GM12878 (cell line): ENCODE data around the gene DCAF11. TPM values are rescaled to one million over a fixed set of nuclear protein-coding genes. Genes with fewer than 3 reads are reported as not detected.
"Not testable (repeated sequence)": the region's sequence is repeated elsewhere in the genome, so short reads cannot be mapped to it uniquely, and the experiment has no call there.

Experiments used
- ATAC-seq: fragments of 200-7000 bp; cut with Tn5 transposase; 3 replicates; pipeline ENCODE4 v1.9.1; 2020; ENCODE audit warnings: mild to moderate bottlenecking, moderate library complexity
- BruUV-seq: library from RNA; stranded (reverse); fragments of 400-500 nt; replicated peaks from 2 replicates; lab custom pipeline; 2021; lab: Mats Ljungman, UMichigan
- CTCF ChIA-PET: fragments of 300-600 bp; sonication (Branson Sonifier 250); formaldehyde crosslinking; extraction: SDS; loops from one replicate; lab custom pipeline; 2021; ENCODE audit warnings: inconsistent platforms; lab: Yijun Ruan, JAX
- POLR2A ChIA-PET: fragments of 350-600 bp; formaldehyde crosslinking; extraction: SDS; loops from one replicate; lab custom pipeline; 2021; ENCODE audit warnings: inconsistent platforms; lab: Charles Lee
- RAD21 ChIA-PET: fragments of 300-600 bp; sonication (Branson Sonifier 250); formaldehyde crosslinking; loops from one replicate; lab custom pipeline; 2023; ENCODE audit warnings: antibody characterized with exemption; ENCODE audit not compliant: unreplicated experiment; lab: Charles Lee
- SMC1A ChIA-PET: fragments of 300-600 bp; sonication (Branson Sonifier 250); formaldehyde crosslinking; loops from one replicate; lab custom pipeline; 2023; ENCODE audit not compliant: unreplicated experiment, uncharacterized antibody; lab: Charles Lee
- DNase-seq: peaks from one replicate; pipeline ENCODE4 v3.0.0-alpha.2; 2011; ENCODE audit warnings: low read depth, low spot score
- FAIRE-seq: peaks from 3 replicates; lab custom pipeline; 2011; peaks lifted over from hg19 to GRCh38; lab: Jason Lieb, UNC
- H2AFZ ChIP-seq: 2 replicates; pipeline ENCODE4 v1.6.0; 2011; ENCODE audit warnings: low read depth, low read length, control low read depth; ENCODE audit not compliant: control insufficient read depth
- H3K27ac ChIP-seq: 2 replicates; pipeline ENCODE4 v1.5.1; 2011; ENCODE audit warnings: control low read depth; ENCODE audit not compliant: control insufficient read depth, insufficient read depth
- H3K27me3 ChIP-seq, 2 experiments: replicated peaks in 1 of 2; 2 replicates each; pipeline versions ENCODE4 v1.6.0 to v1.6.1; 2011; ENCODE audit warnings: low read length in 1 of 2; ENCODE audit not compliant: control insufficient read depth in 2 of 2, insufficient read depth in 2 of 2
- H3K36me3 ChIP-seq, 2 experiments: 2 replicates each; pipeline ENCODE4 v1.5.1; 2011; ENCODE audit warnings: low read length in 1 of 2; ENCODE audit not compliant: control insufficient read depth in 2 of 2, insufficient read depth in 2 of 2
- H3K4me1 ChIP-seq: 2 replicates; pipeline ENCODE4 v1.6.1; 2011; ENCODE audit warnings: mild to moderate bottlenecking, low read length, moderate library complexity, mixed read lengths; ENCODE audit not compliant: control insufficient read depth, insufficient read depth
- H3K4me2 ChIP-seq: 2 replicates; pipeline ENCODE4 v1.6.0; 2011; ENCODE audit warnings: control low read depth; ENCODE audit not compliant: control insufficient read depth, insufficient read depth
- H3K4me3 ChIP-seq: fragments of 200-600 bp; sonication (generic); 2 replicates; pipeline ENCODE4 v1.5.1; 2016
- H3K79me2 ChIP-seq: 2 replicates; pipeline ENCODE4 v1.6.0; 2011; ENCODE audit warnings: low read length; ENCODE audit not compliant: control insufficient read depth, insufficient read depth
- H3K9ac ChIP-seq: 2 replicates; pipeline ENCODE4 v1.8.0; 2011; ENCODE audit warnings: low read length, control low read depth, mixed read lengths; ENCODE audit not compliant: control insufficient read depth, insufficient read depth
- H3K9me3 ChIP-seq: replicated peaks from 3 replicates; pipeline ENCODE4 v1.5.1; 2011; ENCODE audit warnings: mild to moderate bottlenecking, low read length; ENCODE audit not compliant: control insufficient read depth, insufficient read depth
- H4K20me1 ChIP-seq: 2 replicates; pipeline ENCODE4 v1.6.0; 2011; ENCODE audit not compliant: control insufficient read depth, insufficient read depth
- WGBS: methylation state at CpG from one replicate; pipeline ENCODE4 v1.1.6; 2016; ENCODE audit warnings: low lambda C conversion rate; ENCODE audit not compliant: insufficient replicate concordance, insufficient coverage; ENCODE audit errors: missing lambda C conversion rate; 5-methylcytosine and 5-hydroxymethylcytosine counted together
- in situ Hi-C: fragments of 300-500 bp; cut with MboI; formaldehyde crosslinking; loops from 9 replicates; pipeline ENCODE4 v1.14.3; 2018; ENCODE audit warnings: mixed read lengths
- intact Hi-C: fragments of 100-400 bp; cut with micrococcal nuclease; formaldehyde crosslinking; loops from one replicate; pipeline ENCODE4 v1.14.2; 2022; ENCODE audit not compliant: unreplicated experiment
- polyA plus RNA-seq, 11 experiments: library from polyadenylated mRNA; depleted of rRNA in 4 of 11; unstranded in 6 of 11; stranded (reverse) in 5 of 11; fragments of >200 nt; fragmentation: Nextera tagmentation in 4 of 11; fragmentation: Illumina TruSeq in 1 of 11; extraction: Ambion mirVana in 4 of 11; extraction: Trizol in 1 of 11; gene quantifications; 1 replicate in 1 of 11; 2 replicates in 10 of 11; pipeline versions ENCODE4 v1.2.1 to v1.2.3, GENCODE V29; 2011 to 2016; ENCODE audit warnings: inconsistent platforms in 2 of 11, missing spikeins in 2 of 11, low read depth in 1 of 11
- total RNA-seq, 4 experiments: library from RNA; depleted of rRNA in 3 of 4; stranded (reverse); fragments of >200 nt in 3 of 4; fragmentation: Illumina TruSeq in 1 of 4; extraction: Trizol in 1 of 4; gene quantifications; 2 replicates each; pipeline versions ENCODE4 v1.2.1 to v1.2.3, GENCODE V29; 2013 to 2021
- TF ChIP-seq, protein P1 (sequence below): IDR thresholded peaks from 2 replicates; pipeline ENCODE4 v1.6.1; 2011; ENCODE audit warnings: low read depth, mild to moderate bottlenecking, low read length, moderate library complexity, borderline replicate concordance; ENCODE audit errors: extremely low read depth

Gene DCAF11
- total and polyA plus RNA-seq, 10 of the 15 experiments (the other 5 are each of a cell fraction or from before 2014, with no cell fraction given): 13.4 to 91.2 (median 68.7) TPM

DNA sequence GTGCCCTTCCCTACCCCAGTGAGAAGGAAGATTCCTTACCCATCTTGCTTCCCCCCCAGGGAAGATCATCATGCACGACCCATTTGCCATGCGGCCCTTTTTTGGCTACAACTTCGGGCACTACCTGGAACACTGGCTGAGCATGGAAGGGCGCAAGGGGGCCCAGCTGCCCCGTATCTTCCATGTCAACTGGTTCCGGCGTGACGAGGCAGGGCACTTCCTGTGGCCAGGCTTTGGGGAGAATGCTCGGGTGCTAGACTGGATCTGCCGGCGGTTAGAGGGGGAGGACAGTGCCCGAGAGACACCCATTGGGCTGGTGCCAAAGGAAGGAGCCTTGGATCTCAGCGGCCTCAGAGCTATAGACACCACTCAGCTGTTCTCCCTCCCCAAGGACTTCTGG lies 11.1 kb upstream of the DCAF11 start (continued):
- TF ChIP-seq, protein P1, sequence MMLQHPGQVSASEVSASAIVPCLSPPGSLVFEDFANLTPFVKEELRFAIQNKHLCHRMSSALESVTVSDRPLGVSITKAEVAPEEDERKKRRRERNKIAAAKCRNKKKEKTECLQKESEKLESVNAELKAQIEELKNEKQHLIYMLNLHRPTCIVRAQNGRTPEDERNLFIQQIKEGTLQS: no peak

DNA sequence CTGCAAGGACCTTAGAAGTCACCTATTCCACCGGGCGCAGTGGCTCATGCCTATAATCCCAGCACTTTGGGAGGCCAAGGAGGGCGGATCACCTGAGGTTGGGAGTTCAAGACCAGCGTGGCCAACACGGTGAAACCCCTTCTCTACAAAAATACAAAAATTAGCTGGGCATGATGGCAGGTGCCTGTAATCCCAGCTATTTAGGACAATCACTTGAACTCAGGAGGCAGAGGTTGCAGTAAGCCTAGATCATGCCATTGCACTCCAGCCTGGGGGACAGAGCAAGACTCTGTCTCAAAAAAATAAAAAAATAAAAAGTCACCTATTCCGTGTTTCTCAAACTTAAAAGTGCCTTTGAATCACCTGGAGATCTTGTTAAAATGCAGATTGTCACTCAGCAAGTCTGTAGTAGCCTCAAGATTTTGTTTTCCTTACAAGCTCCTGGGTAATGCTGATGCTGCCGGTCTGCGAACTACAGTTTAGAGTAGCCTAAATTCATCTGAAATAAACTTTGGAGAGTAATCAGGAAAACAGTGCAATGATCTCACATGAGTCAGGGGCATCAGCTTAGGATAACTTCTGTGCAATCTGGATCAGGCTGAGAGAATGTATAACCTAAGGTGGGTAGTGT lies 8.9 kb upstream of the DCAF11 start:
- H4K20me1 ChIP-seq, DNase-seq, H2AFZ ChIP-seq, BruUV-seq, intact Hi-C loops, H3K9ac ChIP-seq, FAIRE-seq, H3K4me3 ChIP-seq, H3K9me3 ChIP-seq, H3K4me1 ChIP-seq, ATAC-seq, H3K4me2 ChIP-seq, H3K79me2 ChIP-seq, H3K27me3 ChIP-seq, H3K36me3 ChIP-seq, H3K27ac ChIP-seq: not testable (repeated sequence)
- WGBS: 93% methylated on average over 8 of the region's 8 CpGs
- ChIA-PET CTCF (interaction anchor here (1.5 to 11.3 kb wide), 6 partner anchors 12 to 193 kb away, joined by 3 to 294 read pairs (median 20); partner anchors contain the start of genes DHRS1, IRF9, NOP9 and PCK2), SMC1A (interaction anchor here (1.2 to 9.6 kb wide), 5 partner anchors 9 to 55 kb away, joined by 3 to 195 read pairs (median 38); partner anchors contain the start of genes IRF9, NRL and PCK2), POLR2A (interaction anchor here (1.0 to 5.3 kb wide), 3 partner anchors 10 to 55 kb away, joined by 3 to 35 read pairs (median 3); partner anchors contain the start of gene IRF9), RAD21 (interaction anchor here (0.8 to 6.9 kb wide), 3 partner anchors 12 to 49 kb away, joined by 3 to 153 read pairs (median 136); partner anchors contain the start of gene PCK2)
- in situ Hi-C loops: loop anchor here (25.0 kb wide), 1 partner anchor 793 kb away; the partner anchor contains the start of genes BCL2L2, PABPN1 and PPP1R3E
